ENCODE measurements around the gene AKIRIN2. TPM values are rescaled to one million over a fixed set of nuclear protein-coding genes. Genes with fewer than 3 reads are reported as not detected.
"Not testable (repeated sequence)": the region's sequence is repeated elsewhere in the genome, so short reads cannot be mapped to it uniquely, and the experiment has no call there.

Gene AKIRIN2
- total RNA-seq, 4 donors from 2014 or later, result 11.7 to 26.9 (median 16.7) TPM

- TF ChIP-seq POLR2AphosphoS5 (IDR thresholded peaks at IDR 0.05) (no peak), EP300 (IDR thresholded peaks at IDR 0.05) (no peak), POLR2A (IDR thresholded peaks at IDR 0.05) (no peak)
- TF ChIP-seq, protein P1, sequence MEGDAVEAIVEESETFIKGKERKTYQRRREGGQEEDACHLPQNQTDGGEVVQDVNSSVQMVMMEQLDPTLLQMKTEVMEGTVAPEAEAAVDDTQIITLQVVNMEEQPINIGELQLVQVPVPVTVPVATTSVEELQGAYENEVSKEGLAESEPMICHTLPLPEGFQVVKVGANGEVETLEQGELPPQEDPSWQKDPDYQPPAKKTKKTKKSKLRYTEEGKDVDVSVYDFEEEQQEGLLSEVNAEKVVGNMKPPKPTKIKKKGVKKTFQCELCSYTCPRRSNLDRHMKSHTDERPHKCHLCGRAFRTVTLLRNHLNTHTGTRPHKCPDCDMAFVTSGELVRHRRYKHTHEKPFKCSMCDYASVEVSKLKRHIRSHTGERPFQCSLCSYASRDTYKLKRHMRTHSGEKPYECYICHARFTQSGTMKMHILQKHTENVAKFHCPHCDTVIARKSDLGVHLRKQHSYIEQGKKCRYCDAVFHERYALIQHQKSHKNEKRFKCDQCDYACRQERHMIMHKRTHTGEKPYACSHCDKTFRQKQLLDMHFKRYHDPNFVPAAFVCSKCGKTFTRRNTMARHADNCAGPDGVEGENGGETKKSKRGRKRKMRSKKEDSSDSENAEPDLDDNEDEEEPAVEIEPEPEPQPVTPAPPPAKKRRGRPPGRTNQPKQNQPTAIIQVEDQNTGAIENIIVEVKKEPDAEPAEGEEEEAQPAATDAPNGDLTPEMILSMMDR (IDR thresholded peaks at IDR 0.05), result no peak
- no peak overlapping the region for H3K27ac ChIP-seq
- H3K4me3 ChIP-seq, result no peak overlapping the region
- H3K4me1 ChIP-seq, result peaks cover 0 to 7% (median 6%) of the 10 kb centered on the region in 3 donors
- H3K27me3 ChIP-seq, result no peaks in the 10 kb centered on the region
- H3K9me3 ChIP-seq, result no peaks in the 10 kb centered on the region
- no peak for ATAC-seq
- 88 to 95% methylated on average over 3 of the region's 3 CpGs for WGBS, 2 donors (ENCODE audit: low coverage in 1 of 2)
- no peaks in the 10 kb centered on the region for H3K36me3 ChIP-seq
These were observed 4.3 kb upstream of the AKIRIN2 start for GRCh38 chr6:87706187-87706966.

DNA sequence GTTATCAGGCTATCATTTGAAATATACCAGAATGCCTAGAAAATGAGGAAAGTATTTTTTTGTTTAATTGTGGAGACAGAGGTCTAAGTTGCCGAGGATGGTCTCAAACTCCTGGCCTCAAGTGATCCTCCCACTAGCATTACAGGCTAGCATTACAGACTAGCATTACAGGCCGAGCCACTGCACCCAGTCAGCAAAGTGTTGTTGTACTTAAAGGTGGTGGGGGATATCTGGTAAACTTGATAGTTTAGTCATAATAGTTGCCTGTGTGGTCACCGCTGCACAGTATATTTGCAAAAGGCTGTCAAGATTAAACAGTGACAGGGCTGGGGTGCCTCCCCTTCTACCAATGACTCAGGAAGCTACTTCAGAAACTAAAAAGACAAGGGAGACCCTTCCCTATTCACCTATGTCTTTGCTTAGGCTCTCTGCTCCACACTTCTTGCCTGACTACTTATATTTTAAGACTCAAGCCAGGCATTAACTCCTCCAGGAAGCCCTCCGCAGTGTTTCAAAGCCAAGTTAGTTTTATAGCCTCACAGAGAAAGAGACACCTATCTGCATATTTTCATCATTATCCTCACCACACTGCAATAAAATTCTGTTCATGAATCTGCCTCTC, 3.1 kb upstream of the AKIRIN2 start:
- no peak for ATAC-seq
- Histone ChIP-seq H3K27me3 (no peaks in the 10 kb centered on the region), H3K4me1 (peaks cover 0 to 9% (median 6%) of the 10 kb centered on the region in 3 donors), H3K9me3 (no peaks in the 10 kb centered on the region), H3K27ac (no peak overlapping the region), H3K4me3 (no peak overlapping the region), H3K36me3 (no peaks in the 10 kb centered on the region)
- TF ChIP-seq POLR2A (IDR thresholded peaks at IDR 0.05) (no peak), POLR2AphosphoS5 (IDR thresholded peaks at IDR 0.05) (no peak), EP300 (IDR thresholded peaks at IDR 0.05) (no peak)
- TF ChIP-seq, protein P1 (IDR thresholded peaks at IDR 0.05), result no peak
- WGBS, 2 donors (ENCODE audit: low coverage in 1 of 2), result 66 to 98% methylated on average over 2 to 4 of the region's 4 CpGs

GRCh38 chr6:87703039-87703438, 1.0 kb upstream of the AKIRIN2 start:
- not testable (repeated sequence) for ATAC-seq, H3K27me3 ChIP-seq, H3K36me3 ChIP-seq, H3K9me3 ChIP-seq
- WGBS, 2 donors (ENCODE audit: low coverage in 1 of 2), result 76 to 84% methylated on average over 12 to 19 of the region's 19 CpGs
- Histone ChIP-seq H3K4me3 (peak overlapping the region; percentile 51 to 91), H3K27ac (peak overlapping the region in 3 of 4 donors; percentile 97 to 98 (median 98)), H3K4me1 (peaks cover 0 to 29% (median 11%) of the 10 kb centered on the region in 3 donors)

GRCh38 chr6:87702589-87702945, 534 bp upstream of the AKIRIN2 start:
- H3K9me3 ChIP-seq, result no peaks in the 10 kb centered on the region
- TF ChIP-seq, protein P1 (IDR thresholded peaks at IDR 0.05), result no peak
- TF ChIP-seq POLR2AphosphoS5 (IDR thresholded peaks at IDR 0.05) (no peak), EP300 (IDR thresholded peaks at IDR 0.05) (no peak), POLR2A (IDR thresholded peaks at IDR 0.05) (no peak)
- no peaks in the 10 kb centered on the region for H3K27me3 ChIP-seq
- peak overlapping the region; percentile 51 to 91 for H3K4me3 ChIP-seq
- peak; percentile 15 for ATAC-seq
- WGBS, 2 donors (ENCODE audit: low coverage in 1 of 2), result 0% methylated on average over 7 of the region's 7 CpGs
- peak overlapping the region; percentile 87 to 98 (median 98) for H3K27ac ChIP-seq
- H3K4me1 ChIP-seq, result peaks cover 2 to 34% (median 13%) of the 10 kb centered on the region in 3 donors
- H3K36me3 ChIP-seq, result no peaks in the 10 kb centered on the region

- TF ChIP-seq EP300 (IDR thresholded peaks at IDR 0.05) (no peak), POLR2AphosphoS5 (IDR thresholded peaks at IDR 0.05) (no peak), POLR2A (IDR thresholded peaks at IDR 0.05) (no peak)
- TF ChIP-seq, protein P1 (IDR thresholded peaks at IDR 0.05), result no peak
- no peak for ATAC-seq
- WGBS, 2 donors (ENCODE audit: low coverage in 1 of 2), result no CpG with 5 or more reads among the region's 36 CpGs
These were observed 723 bp downstream of the AKIRIN2 start for GRCh38 chr6:87701344-87701675.

More at GRCh38 chr6:87701344-87701675, 723 bp downstream of the AKIRIN2 start:
- H3K9me3 ChIP-seq, result no peaks in the 10 kb centered on the region
- H3K27ac ChIP-seq, result peak overlapping the region; percentile 92 to 98 (median 98)
- H3K4me3 ChIP-seq, result peak overlapping the region; percentile 51 to 91
- H3K36me3 ChIP-seq, result no peaks in the 10 kb centered on the region
- H3K4me1 ChIP-seq, result peaks cover 5 to 46% (median 13%) of the 10 kb centered on the region in 3 donors
- no peaks in the 10 kb centered on the region for H3K27me3 ChIP-seq
